ENCODE results near the gene EBF3.

GRCh38 chr10:129978322-129978721, 14.2 kb upstream of the EBF3 start:
- TF ChIP-seq CTCF (IDR thresholded peaks at IDR 0.05), result no peak
- TF ChIP-seq POLR2A (IDR thresholded peaks at IDR 0.05), result no peak
